Ectodermal cell (in vitro differentiated cells): ENCODE measurements around the gene SCAMP1.
"Not testable (repeated sequence)": the region's sequence is repeated elsewhere in the genome, so short reads cannot be mapped to it uniquely, and the experiment has no call there.

Experiments
- H3K27ac ChIP-seq: 2 replicates; pipeline ENCODE4 v1.7.0; 2013; ENCODE audit warnings: mild to moderate bottlenecking, low read depth, low read length; ENCODE audit not compliant: insufficient read depth, poor library complexity, severe bottlenecking
- H3K27me3 ChIP-seq: 2 replicates; pipeline ENCODE4 v1.7.0; 2013; ENCODE audit warnings: mild to moderate bottlenecking, low read length; ENCODE audit not compliant: insufficient read depth, control insufficient read depth, poor library complexity, severe bottlenecking
- H3K36me3 ChIP-seq: one replicate; pipeline ENCODE4 v1.7.0; 2013; ENCODE audit warnings: low read length; ENCODE audit not compliant: control insufficient read depth, insufficient read depth
- H3K4me1 ChIP-seq: one replicate; pipeline ENCODE4 v1.7.0; 2013; ENCODE audit warnings: low read length; ENCODE audit not compliant: control insufficient read depth, insufficient read depth
- H3K4me3 ChIP-seq: 2 replicates; pipeline ENCODE4 v1.7.0; 2013; ENCODE audit warnings: low read depth, low read length, control low read depth; ENCODE audit not compliant: insufficient read depth
- H3K9me3 ChIP-seq: 2 replicates; pipeline ENCODE4 v1.7.0; 2013; ENCODE audit warnings: mild to moderate bottlenecking, low read length, moderate library complexity; ENCODE audit not compliant: control insufficient read depth
- WGBS, 2 experiments: methylation state at CpG; one replicate each; pipeline ENCODE4 v1.1.7; 2013; ENCODE audit warnings: missing lambda C conversion rate in 2 of 2; 5-methylcytosine and 5-hydroxymethylcytosine counted together

SCAMP1 gene

DNA sequence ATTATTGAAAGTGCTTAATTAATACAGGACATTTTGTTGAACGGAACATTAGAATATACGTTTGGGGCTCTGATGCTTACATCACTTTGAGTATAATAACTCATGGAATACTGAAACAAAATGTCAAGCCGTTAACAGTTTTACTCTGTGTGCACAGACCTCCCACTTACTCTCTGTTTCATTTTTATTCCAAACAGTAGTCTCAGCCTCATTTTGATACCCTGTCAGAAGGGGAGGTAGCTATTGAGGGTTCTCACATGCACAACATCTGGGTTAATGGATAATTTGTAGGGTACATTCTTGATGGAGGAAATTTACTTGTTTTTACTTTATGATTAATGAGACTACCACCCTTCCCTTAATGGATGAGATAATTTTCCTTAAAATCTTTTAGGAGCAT, 59.0 kb downstream of the SCAMP1 start:
- WGBS, 2 experiments, result 94 to 100% methylated on average over 3 of the region's 3 CpGs

GRCh38 chr5:78420548-78420947, 60.1 kb downstream of the SCAMP1 start:
- no peak overlapping the region for H3K27ac ChIP-seq
- H3K9me3 ChIP-seq, result no peaks in the 10 kb centered on the region
- no peak overlapping the region for H3K4me3 ChIP-seq
- H3K4me1 ChIP-seq, result no peaks in the 10 kb centered on the region
- no peaks in the 10 kb centered on the region for H3K36me3 ChIP-seq
- no peaks in the 10 kb centered on the region for H3K27me3 ChIP-seq

More for the DNA sequence above, 59.0 kb downstream of the SCAMP1 start:
- Histone ChIP-seq H3K27ac (no peak overlapping the region), H3K4me3 (no peak overlapping the region), H3K36me3 (no peaks in the 10 kb centered on the region), H3K4me1 (no peaks in the 10 kb centered on the region), H3K27me3 (no peaks in the 10 kb centered on the region), H3K9me3 (no peaks in the 10 kb centered on the region)

DNA sequence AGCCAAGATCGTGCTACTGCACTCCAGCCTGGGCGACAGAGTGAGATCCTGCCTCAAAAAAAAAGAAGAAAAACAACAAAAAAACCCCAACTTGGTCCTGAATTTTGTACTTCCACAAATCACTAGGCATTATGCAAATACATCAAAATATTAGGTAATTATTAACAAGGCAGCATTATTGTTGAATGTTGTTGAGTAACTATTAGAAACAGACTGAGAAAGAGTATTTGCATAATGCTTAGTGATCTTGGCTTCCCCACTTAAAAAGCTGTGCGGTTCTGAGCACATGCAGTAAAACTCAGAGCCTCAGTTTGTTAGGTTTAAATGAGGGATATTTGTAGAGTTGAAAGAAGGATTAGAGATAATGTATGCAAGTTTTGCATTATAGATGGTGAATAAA, 64.2 kb downstream of the SCAMP1 start:
- H3K36me3 ChIP-seq, result no peaks in the 10 kb centered on the region
- WGBS, 2 experiments, result 92 to 98% methylated on average over 3 of the region's 3 CpGs
- no peaks in the 10 kb centered on the region for H3K4me1 ChIP-seq
- no peak overlapping the region for H3K4me3 ChIP-seq
- no peaks in the 10 kb centered on the region for H3K27me3 ChIP-seq
- no peak overlapping the region for H3K27ac ChIP-seq
- no peaks in the 10 kb centered on the region for H3K9me3 ChIP-seq

- Histone ChIP-seq H3K27ac (no peak overlapping the region), H3K27me3 (no peaks in the 10 kb centered on the region), H3K36me3 (no peaks in the 10 kb centered on the region), H3K9me3 (no peaks in the 10 kb centered on the region), H3K4me1 (no peaks in the 10 kb centered on the region), H3K4me3 (no peak overlapping the region)
- WGBS, 2 experiments, result 86 to 93% methylated on average over 2 of the region's 2 CpGs
Observed at GRCh38 chr5:78429332-78429980, 69.0 kb downstream of the SCAMP1 start.

DNA sequence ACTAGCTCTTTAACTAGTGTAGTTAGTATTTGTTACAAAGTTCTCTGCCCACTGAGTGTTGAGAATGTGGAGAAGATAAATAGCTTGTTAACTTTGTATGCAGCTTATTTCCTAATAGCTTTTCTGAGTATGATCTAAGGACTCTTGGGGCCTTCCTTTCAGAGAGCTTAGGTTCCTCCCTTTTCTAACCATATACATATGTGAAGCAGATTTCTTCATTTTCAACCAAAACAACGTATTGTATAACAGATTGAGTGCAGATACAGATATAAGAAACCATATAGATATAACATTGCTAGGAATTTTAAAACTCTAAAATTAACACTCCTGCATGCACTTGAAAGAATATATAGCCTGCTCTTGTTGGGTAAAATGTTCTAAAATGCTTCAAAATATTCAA, 70.4 kb downstream of the SCAMP1 start:
- Histone ChIP-seq H3K4me1 (no peaks in the 10 kb centered on the region), H3K9me3 (no peaks in the 10 kb centered on the region), H3K27ac (no peak overlapping the region), H3K36me3 (no peaks in the 10 kb centered on the region), H3K4me3 (no peak overlapping the region), H3K27me3 (no peaks in the 10 kb centered on the region)
- WGBS, 2 experiments, result 100% methylated on average over 1 of the region's 1 CpG; no CpG with 5 or more reads in 1 of the 2 experiments

- Histone ChIP-seq H3K4me1 (no peaks in the 10 kb centered on the region), H3K4me3 (no peak overlapping the region), H3K36me3 (no peaks in the 10 kb centered on the region), H3K27me3 (no peaks in the 10 kb centered on the region), H3K9me3 (no peaks in the 10 kb centered on the region), H3K27ac (no peak overlapping the region)
Observed at GRCh38 chr5:78433972-78434371, 73.6 kb downstream of the SCAMP1 start.

DNA sequence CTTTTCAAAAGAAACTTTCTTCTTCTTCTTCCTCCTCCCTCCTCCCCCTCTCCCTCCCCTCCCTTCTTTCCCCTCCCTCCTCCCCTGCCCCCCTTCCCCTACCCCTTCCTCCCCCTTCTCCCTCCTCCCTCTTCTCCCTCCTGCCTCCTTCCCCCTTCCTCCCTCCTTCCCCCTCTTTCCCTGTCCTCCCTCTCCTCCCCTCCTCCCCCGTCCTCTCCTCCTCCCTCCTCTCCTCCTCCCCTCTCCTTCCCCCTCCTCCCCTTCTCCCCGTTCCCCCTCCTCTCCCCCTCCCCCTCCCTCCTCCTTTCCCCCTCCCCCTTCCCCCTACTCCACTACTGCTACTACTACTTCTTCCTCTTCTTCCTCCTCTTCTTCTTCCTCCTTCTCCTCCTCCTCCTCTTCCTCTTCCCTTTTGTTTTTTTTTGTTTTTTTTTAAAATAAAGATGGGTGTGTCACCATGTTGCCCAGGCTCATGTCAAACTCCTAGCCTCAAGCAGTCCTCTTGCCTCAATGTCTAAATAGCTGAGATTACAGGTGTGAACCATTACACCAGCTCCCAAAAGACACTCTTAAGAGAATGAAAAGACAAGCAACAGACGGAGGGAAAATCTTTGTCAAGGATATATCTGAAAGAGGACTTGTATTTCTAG, 87.5 kb downstream of the SCAMP1 start:
- no peaks in the 10 kb centered on the region for H3K4me1 ChIP-seq
- H3K27ac ChIP-seq, result no peak overlapping the region
- peaks cover 9% of the 10 kb centered on the region for H3K36me3 ChIP-seq
- no peaks in the 10 kb centered on the region for H3K9me3 ChIP-seq
- no peak overlapping the region for H3K4me3 ChIP-seq
- no peaks in the 10 kb centered on the region for H3K27me3 ChIP-seq
- WGBS, 2 experiments, result 80% methylated on average over 1 of the region's 3 CpGs; no CpG with 5 or more reads in 1 of the 2 experiments

- Histone ChIP-seq H3K27ac (no peak overlapping the region), H3K9me3 (no peaks in the 10 kb centered on the region), H3K4me1 (no peaks in the 10 kb centered on the region), H3K36me3 (peaks cover 6% of the 10 kb centered on the region), H3K27me3 (no peaks in the 10 kb centered on the region), H3K4me3 (no peak overlapping the region)
Observed at GRCh38 chr5:78449103-78449502, 88.7 kb downstream of the SCAMP1 start.

DNA sequence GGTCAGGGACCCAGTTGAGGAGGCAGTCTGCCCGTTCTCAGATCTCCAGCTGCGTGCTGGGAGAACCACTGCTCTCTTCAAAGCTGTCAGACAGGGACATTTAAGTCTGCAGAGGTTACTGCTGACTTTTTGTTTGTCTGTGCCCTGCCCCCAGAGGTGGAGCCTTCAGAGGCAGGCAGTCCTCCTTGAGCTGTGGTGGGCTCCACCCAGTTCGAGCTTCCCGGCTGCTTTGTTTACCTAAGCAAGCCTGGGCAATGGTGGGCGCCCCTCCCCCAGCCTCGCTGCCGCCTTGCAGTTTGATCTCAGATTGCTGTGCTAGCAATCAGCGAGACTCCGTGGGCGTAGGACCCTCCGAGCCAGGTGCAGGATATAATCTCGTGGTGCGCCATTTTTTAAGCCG, 97.1 kb downstream of the SCAMP1 start:
- not testable (repeated sequence) for H3K36me3 ChIP-seq, H3K27me3 ChIP-seq, H3K27ac ChIP-seq, H3K4me3 ChIP-seq, H3K9me3 ChIP-seq, H3K4me1 ChIP-seq
- WGBS, 2 experiments, result 37 to 56% methylated on average over 9 to 10 of the region's 14 CpGs

- no peak overlapping the region for H3K27ac ChIP-seq
- WGBS, 2 experiments, result 92 to 100% methylated on average over 1 to 2 of the region's 2 CpGs
- H3K9me3 ChIP-seq, result no peaks in the 10 kb centered on the region
- H3K36me3 ChIP-seq, result no peaks in the 10 kb centered on the region
- no peaks in the 10 kb centered on the region for H3K27me3 ChIP-seq
- H3K4me3 ChIP-seq, result no peak overlapping the region
- H3K4me1 ChIP-seq, result no peaks in the 10 kb centered on the region
Observed at GRCh38 chr5:78458843-78459242, 98.4 kb downstream of the SCAMP1 start.
